GM12878 (cell line): ENCODE measurements around the gene RTN4RL1. TPM values are rescaled to one million over a fixed set of nuclear protein-coding genes. Genes with fewer than 3 reads are reported as not detected.

Source experiments
- ATAC-seq: fragments of 200-7000 bp; cut with Tn5 transposase; 3 replicates; pipeline ENCODE4 v1.9.1; 2020; ENCODE audit warnings: mild to moderate bottlenecking, moderate library complexity
- BruUV-seq: library from RNA; stranded (reverse); fragments of 400-500 nt; replicated peaks from 2 replicates; lab custom pipeline; 2021; lab: Mats Ljungman, UMichigan
- CTCF ChIA-PET: fragments of 300-600 bp; sonication (Branson Sonifier 250); formaldehyde crosslinking; extraction: SDS; loops from one replicate; lab custom pipeline; 2021; ENCODE audit warnings: inconsistent platforms; lab: Yijun Ruan, JAX
- POLR2A ChIA-PET: fragments of 350-600 bp; formaldehyde crosslinking; extraction: SDS; loops from one replicate; lab custom pipeline; 2021; ENCODE audit warnings: inconsistent platforms; lab: Charles Lee
- RAD21 ChIA-PET: fragments of 300-600 bp; sonication (Branson Sonifier 250); formaldehyde crosslinking; loops from one replicate; lab custom pipeline; 2023; ENCODE audit warnings: antibody characterized with exemption; ENCODE audit not compliant: unreplicated experiment; lab: Charles Lee
- SMC1A ChIA-PET: fragments of 300-600 bp; sonication (Branson Sonifier 250); formaldehyde crosslinking; loops from one replicate; lab custom pipeline; 2023; ENCODE audit not compliant: unreplicated experiment, uncharacterized antibody; lab: Charles Lee
- DNase-seq: peaks from one replicate; pipeline ENCODE4 v3.0.0-alpha.2; 2011; ENCODE audit warnings: low read depth, low spot score
- FAIRE-seq: peaks from 3 replicates; lab custom pipeline; 2011; peaks lifted over from hg19 to GRCh38; lab: Jason Lieb, UNC
- H2AFZ ChIP-seq: 2 replicates; pipeline ENCODE4 v1.6.0; 2011; ENCODE audit warnings: low read depth, low read length, control low read depth; ENCODE audit not compliant: control insufficient read depth
- H3K27ac ChIP-seq: 2 replicates; pipeline ENCODE4 v1.5.1; 2011; ENCODE audit warnings: control low read depth; ENCODE audit not compliant: control insufficient read depth, insufficient read depth
- H3K27me3 ChIP-seq, 2 experiments: replicated peaks in 1 of 2; 2 replicates each; pipeline versions ENCODE4 v1.6.0 to v1.6.1; 2011; ENCODE audit warnings: low read length in 1 of 2; ENCODE audit not compliant: control insufficient read depth in 2 of 2, insufficient read depth in 2 of 2
- H3K36me3 ChIP-seq, 2 experiments: 2 replicates each; pipeline ENCODE4 v1.5.1; 2011; ENCODE audit warnings: low read length in 1 of 2; ENCODE audit not compliant: control insufficient read depth in 2 of 2, insufficient read depth in 2 of 2
- H3K4me1 ChIP-seq: 2 replicates; pipeline ENCODE4 v1.6.1; 2011; ENCODE audit warnings: mild to moderate bottlenecking, low read length, moderate library complexity, mixed read lengths; ENCODE audit not compliant: control insufficient read depth, insufficient read depth
- H3K4me2 ChIP-seq: 2 replicates; pipeline ENCODE4 v1.6.0; 2011; ENCODE audit warnings: control low read depth; ENCODE audit not compliant: control insufficient read depth, insufficient read depth
- H3K4me3 ChIP-seq: fragments of 200-600 bp; sonication (generic); 2 replicates; pipeline ENCODE4 v1.5.1; 2016
- H3K79me2 ChIP-seq: 2 replicates; pipeline ENCODE4 v1.6.0; 2011; ENCODE audit warnings: low read length; ENCODE audit not compliant: control insufficient read depth, insufficient read depth
- H3K9ac ChIP-seq: 2 replicates; pipeline ENCODE4 v1.8.0; 2011; ENCODE audit warnings: low read length, control low read depth, mixed read lengths; ENCODE audit not compliant: control insufficient read depth, insufficient read depth
- H3K9me3 ChIP-seq: replicated peaks from 3 replicates; pipeline ENCODE4 v1.5.1; 2011; ENCODE audit warnings: mild to moderate bottlenecking, low read length; ENCODE audit not compliant: control insufficient read depth, insufficient read depth
- H4K20me1 ChIP-seq: 2 replicates; pipeline ENCODE4 v1.6.0; 2011; ENCODE audit not compliant: control insufficient read depth, insufficient read depth
- ASH2L ChIP-seq: fragments of 300-600, 200-600 bp; sonication (generic); IDR thresholded peaks from 2 replicates; pipeline ENCODE4 v1.6.1; 2017; ENCODE audit warnings: low read depth, mild to moderate bottlenecking, borderline replicate concordance
- BCLAF1 ChIP-seq: fragments of 450-650 bp; IDR thresholded peaks from 2 replicates; pipeline ENCODE4 v1.6.1; 2017; ENCODE audit warnings: antibody characterized with exemption, mild to moderate bottlenecking, moderate library complexity
- CHD1 ChIP-seq: IDR thresholded peaks from 2 replicates; pipeline ENCODE4 v1.6.1; 2012; ENCODE audit warnings: low read depth, low read length, improper control_type of control experiment
- EGR1 ChIP-seq, 2 experiments: IDR thresholded peaks; 1 replicate in 1 of 2; 2 replicates in 1 of 2; pipeline ENCODE4 v1.6.1; 2011 to 2012; ENCODE audit warnings: low read depth in 2 of 2, low read length in 2 of 2, borderline replicate concordance in 1 of 2, mild to moderate bottlenecking in 1 of 2, moderate library complexity in 1 of 2
- EZH2 ChIP-seq: IDR thresholded peaks from 2 replicates; pipeline ENCODE4 v1.6.1; 2012; ENCODE audit warnings: low read depth, mild to moderate bottlenecking, control low read depth, inconsistent platforms, low read length, borderline replicate concordance; ENCODE audit not compliant: control insufficient read depth
- HDGF ChIP-seq: fragments of 450-650 bp; IDR thresholded peaks from 2 replicates; pipeline ENCODE4 v1.6.1; 2016; ENCODE audit warnings: antibody characterized with exemption
- NFIC ChIP-seq: IDR thresholded peaks from 2 replicates; pipeline ENCODE4 v1.6.1; 2012; ENCODE audit warnings: low read depth, mild to moderate bottlenecking, inconsistent platforms, low read length, moderate library complexity
- NR2C1 ChIP-seq: fragments of 450-650 bp; IDR thresholded peaks from 2 replicates; pipeline ENCODE4 v1.6.1; 2017; ENCODE audit warnings: antibody characterized with exemption, mild to moderate bottlenecking, moderate library complexity
- NRF1 ChIP-seq: conservative IDR thresholded peaks from 2 replicates; pipeline ENCODE4 v1.6.1; 2011; ENCODE audit warnings: mild to moderate bottlenecking, low read depth, low read length, improper control_type of control experiment
- POLR2A ChIP-seq: IDR thresholded peaks from 2 replicates; pipeline ENCODE4 v1.6.1; 2011; ENCODE audit warnings: low read depth, mild to moderate bottlenecking, low read length
- POLR2AphosphoS5 ChIP-seq: IDR thresholded peaks from 2 replicates; pipeline ENCODE4 v1.6.1; 2011; ENCODE audit warnings: mild to moderate bottlenecking, low read length, inconsistent platforms
- SREBF2 ChIP-seq: IDR thresholded peaks from 2 replicates; pipeline ENCODE4 v1.6.1; 2012; ENCODE audit warnings: mild to moderate bottlenecking, low read length
- TBL1XR1 ChIP-seq: IDR thresholded peaks from 2 replicates; pipeline ENCODE4 v1.6.1; 2012; ENCODE audit warnings: low read depth, low read length, improper control_type of control experiment
- WGBS: methylation state at CpG from one replicate; pipeline ENCODE4 v1.1.6; 2016; ENCODE audit warnings: low lambda C conversion rate; ENCODE audit not compliant: insufficient replicate concordance, insufficient coverage; ENCODE audit errors: missing lambda C conversion rate; 5-methylcytosine and 5-hydroxymethylcytosine counted together
- in situ Hi-C: fragments of 300-500 bp; cut with MboI; formaldehyde crosslinking; loops from 9 replicates; pipeline ENCODE4 v1.14.3; 2018; ENCODE audit warnings: mixed read lengths
- intact Hi-C: fragments of 100-400 bp; cut with micrococcal nuclease; formaldehyde crosslinking; loops from one replicate; pipeline ENCODE4 v1.14.2; 2022; ENCODE audit not compliant: unreplicated experiment
- polyA plus RNA-seq, 11 experiments: library from polyadenylated mRNA; depleted of rRNA in 4 of 11; unstranded in 6 of 11; stranded (reverse) in 5 of 11; fragments of >200 nt; fragmentation: Nextera tagmentation in 4 of 11; fragmentation: Illumina TruSeq in 1 of 11; extraction: Ambion mirVana in 4 of 11; extraction: Trizol in 1 of 11; gene quantifications; 1 replicate in 1 of 11; 2 replicates in 10 of 11; pipeline versions ENCODE4 v1.2.1 to v1.2.3, GENCODE V29; 2011 to 2016; ENCODE audit warnings: inconsistent platforms in 2 of 11, missing spikeins in 2 of 11, low read depth in 1 of 11
- total RNA-seq, 4 experiments: library from RNA; depleted of rRNA in 3 of 4; stranded (reverse); fragments of >200 nt in 3 of 4; fragmentation: Illumina TruSeq in 1 of 4; extraction: Trizol in 1 of 4; gene quantifications; 2 replicates each; pipeline versions ENCODE4 v1.2.1 to v1.2.3, GENCODE V29; 2013 to 2021
- TF ChIP-seq, protein P1 (sequence below): IDR thresholded peaks from 2 replicates; pipeline ENCODE4 v1.6.1; 2012; ENCODE audit warnings: improper control_type of control experiment, low read depth, low read length; ENCODE audit not compliant: insufficient replicate concordance

RTN4RL1 gene
- total and polyA plus RNA-seq, 10 of the 15 experiments (the other 5 are each of a cell fraction or from before 2014, with no cell fraction given) = 0.08 to 0.11 (median 0.10) TPM; not detected in 7

GRCh38 chr17:1941272-1942065 is 83.7 kb downstream of the RTN4RL1 start:
- intact Hi-C loops (no loop called here), in situ Hi-C loops (no loop called here)
- RAD21 ChIA-PET = no interaction called here
- DNase-seq = no peak
- TF ChIP-seq BCLAF1 (no peak), ASH2L (no peak), TBL1XR1 (no peak), EGR1 (IDR thresholded peaks at IDR 0.05; ENCODE audit: borderline replicate concordance in 1 of 2, low read depth in 2 of 2, low read length in 2 of 2) (no peak), HDGF (no peak), POLR2A (no peak), NRF1 (no peak), SREBF2 (no peak), NFIC (no peak), EZH2 (no peak), POLR2AphosphoS5 (no peak), NR2C1 (no peak), CHD1 (no peak)
- TF ChIP-seq, protein P1, sequence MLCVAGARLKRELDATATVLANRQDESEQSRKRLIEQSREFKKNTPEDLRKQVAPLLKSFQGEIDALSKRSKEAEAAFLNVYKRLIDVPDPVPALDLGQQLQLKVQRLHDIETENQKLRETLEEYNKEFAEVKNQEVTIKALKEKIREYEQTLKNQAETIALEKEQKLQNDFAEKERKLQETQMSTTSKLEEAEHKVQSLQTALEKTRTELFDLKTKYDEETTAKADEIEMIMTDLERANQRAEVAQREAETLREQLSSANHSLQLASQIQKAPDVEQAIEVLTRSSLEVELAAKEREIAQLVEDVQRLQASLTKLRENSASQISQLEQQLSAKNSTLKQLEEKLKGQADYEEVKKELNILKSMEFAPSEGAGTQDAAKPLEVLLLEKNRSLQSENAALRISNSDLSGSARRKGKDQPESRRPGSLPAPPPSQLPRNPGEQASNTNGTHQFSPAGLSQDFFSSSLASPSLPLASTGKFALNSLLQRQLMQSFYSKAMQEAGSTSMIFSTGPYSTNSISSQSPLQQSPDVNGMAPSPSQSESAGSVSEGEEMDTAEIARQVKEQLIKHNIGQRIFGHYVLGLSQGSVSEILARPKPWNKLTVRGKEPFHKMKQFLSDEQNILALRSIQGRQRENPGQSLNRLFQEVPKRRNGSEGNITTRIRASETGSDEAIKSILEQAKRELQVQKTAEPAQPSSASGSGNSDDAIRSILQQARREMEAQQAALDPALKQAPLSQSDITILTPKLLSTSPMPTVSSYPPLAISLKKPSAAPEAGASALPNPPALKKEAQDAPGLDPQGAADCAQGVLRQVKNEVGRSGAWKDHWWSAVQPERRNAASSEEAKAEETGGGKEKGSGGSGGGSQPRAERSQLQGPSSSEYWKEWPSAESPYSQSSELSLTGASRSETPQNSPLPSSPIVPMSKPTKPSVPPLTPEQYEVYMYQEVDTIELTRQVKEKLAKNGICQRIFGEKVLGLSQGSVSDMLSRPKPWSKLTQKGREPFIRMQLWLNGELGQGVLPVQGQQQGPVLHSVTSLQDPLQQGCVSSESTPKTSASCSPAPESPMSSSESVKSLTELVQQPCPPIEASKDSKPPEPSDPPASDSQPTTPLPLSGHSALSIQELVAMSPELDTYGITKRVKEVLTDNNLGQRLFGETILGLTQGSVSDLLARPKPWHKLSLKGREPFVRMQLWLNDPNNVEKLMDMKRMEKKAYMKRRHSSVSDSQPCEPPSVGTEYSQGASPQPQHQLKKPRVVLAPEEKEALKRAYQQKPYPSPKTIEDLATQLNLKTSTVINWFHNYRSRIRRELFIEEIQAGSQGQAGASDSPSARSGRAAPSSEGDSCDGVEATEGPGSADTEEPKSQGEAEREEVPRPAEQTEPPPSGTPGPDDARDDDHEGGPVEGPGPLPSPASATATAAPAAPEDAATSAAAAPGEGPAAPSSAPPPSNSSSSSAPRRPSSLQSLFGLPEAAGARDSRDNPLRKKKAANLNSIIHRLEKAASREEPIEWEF = no peak
- H3K36me3 ChIP-seq = no peaks in the 10 kb centered on the region
- CTCF ChIA-PET = no interaction called here
- no peak overlapping the region for H3K9ac ChIP-seq
- SMC1A ChIA-PET = no interaction called here
- no peaks in the 10 kb centered on the region; the same call in 1 of the 2 replicates for H3K4me1 ChIP-seq
- H3K9me3 ChIP-seq = no peaks in the 10 kb centered on the region
- BruUV-seq = no TSS peak
- no peak overlapping the region for H3K4me3 ChIP-seq
- no peak overlapping the region for H2AFZ ChIP-seq
- no peaks in the 10 kb centered on the region for H4K20me1 ChIP-seq
- 35% methylated on average over 20 of the region's 23 CpGs for WGBS
- H3K27me3 ChIP-seq = no peaks in the 10 kb centered on the region
- no peak overlapping the region for H3K27ac ChIP-seq
- POLR2A ChIA-PET = no interaction called here
- FAIRE-seq = no peak
- no peak for ATAC-seq
- no peak overlapping the region for H3K4me2 ChIP-seq
- no peaks in the 10 kb centered on the region for H3K79me2 ChIP-seq
